A549 (cell line): ENCODE measurements around the gene DISC1. TPM values are rescaled to one million over a fixed set of nuclear protein-coding genes. Genes with fewer than 3 reads are reported as not detected.

Experiments
- ATAC-seq, 2 experiments: fragments of 200-7000 bp in 1 of 2; fragments of >200 bp in 1 of 2; cut with Nextera tagmentation in 1 of 2; cut with Tn5 transposase in 1 of 2; 3 replicates each; pipeline versions ENCODE4 v1.8.0 to v1.9.1; 2018 to 2020; ENCODE audit warnings: mild to moderate bottlenecking in 1 of 2, moderate library complexity in 1 of 2
- CTCF ChIA-PET: fragments of 300-600 bp; sonication (Branson Sonifier 250); formaldehyde crosslinking; extraction: SDS; loops from one replicate; lab custom pipeline; 2021; ENCODE audit warnings: antibody characterized with exemption, inconsistent platforms; lab: Yijun Ruan, JAX
- POLR2A ChIA-PET: fragments of 350-600 bp; formaldehyde crosslinking; extraction: SDS; loops from one replicate; lab custom pipeline; 2021; ENCODE audit warnings: antibody characterized with exemption, inconsistent platforms; lab: Yijun Ruan, JAX
- DNase-seq, 2 experiments: peaks; one replicate each; pipeline versions ENCODE4 v3.0.0 to v3.0.0-alpha.2; 2011 to 2016; ENCODE audit warnings: low read depth in 1 of 2, low spot score in 1 of 2
- FAIRE-seq: peaks from 2 replicates; lab custom pipeline; 2011; peaks lifted over from hg19 to GRCh38; lab: Jason Lieb, UNC
- H3K27ac ChIP-seq, 2 experiments: fragments of >200 bp; sonication (Bioruptor Twin); formaldehyde crosslinking; 3 replicates each; pipeline ENCODE4 v1.5.1; 2016 to 2017
- H3K4me1 ChIP-seq: fragments of >200 bp; sonication (Bioruptor Twin); formaldehyde crosslinking; 3 replicates; pipeline ENCODE4 v1.6.1; 2016
- H3K4me2 ChIP-seq: fragments of >200 bp; sonication (Bioruptor Twin); formaldehyde crosslinking; 3 replicates; pipeline ENCODE4 v1.6.1; 2016
- H3K4me3 ChIP-seq: fragments of >200 bp; sonication (Bioruptor Twin); formaldehyde crosslinking; 3 replicates; pipeline ENCODE4 v1.5.1; 2016
- H3K9me3 ChIP-seq: fragments of >200 bp; sonication (Bioruptor Twin); formaldehyde crosslinking; 3 replicates; pipeline ENCODE4 v1.6.1; 2016
- ATOH8 ChIP-seq: fragments of 250-450 bp; sonication (Bioruptor Pico); IDR thresholded peaks from 2 replicates; pipeline ENCODE4 v1.5.0; 2020; ENCODE audit warnings: low read depth, mild to moderate bottlenecking, moderate library complexity
- CBX8 ChIP-seq: fragments of 200-600 bp; sonication (generic); IDR thresholded peaks from 2 replicates; pipeline ENCODE4 v1.6.1; 2016
- CHD2 ChIP-seq: fragments of 150-350 bp; IDR thresholded peaks from 2 replicates; pipeline ENCODE4 v1.6.1; 2014; ENCODE audit warnings: low read length; ENCODE audit not compliant: partially characterized antibody
- EHF ChIP-seq: fragments of 250-450 bp; sonication (Bioruptor Pico); IDR thresholded peaks from 2 replicates; pipeline ENCODE4 v1.5.0; 2020; ENCODE audit warnings: mild to moderate bottlenecking
- EHMT2 ChIP-seq: fragments of 200-600 bp; sonication (generic); IDR thresholded peaks from 2 replicates; pipeline ENCODE4 v1.6.1; 2016; ENCODE audit warnings: antibody characterized with exemption, low read depth, mild to moderate bottlenecking, moderate library complexity
- ESRRA ChIP-seq: fragments of 150-350 bp; IDR thresholded peaks from 2 replicates; pipeline ENCODE4 v1.6.1; 2014; ENCODE audit warnings: mild to moderate bottlenecking, low read length, borderline replicate concordance
- FOSB ChIP-seq: fragments of 250-450 bp; sonication (Bioruptor Pico); IDR thresholded peaks from 2 replicates; pipeline ENCODE4 v1.5.0; 2020; ENCODE audit warnings: mild to moderate bottlenecking, moderate library complexity
- HDAC2 ChIP-seq: fragments of 200-600 bp; sonication (generic); IDR thresholded peaks from 2 replicates; pipeline ENCODE4 v1.6.1; 2016
- HEYL ChIP-seq: fragments of 250-450 bp; sonication (Bioruptor Pico); IDR thresholded peaks from 2 replicates; pipeline ENCODE4 v1.8.0; 2021; ENCODE audit warnings: mild to moderate bottlenecking, moderate library complexity
- HMGXB4 ChIP-seq: fragments of 250-450 bp; sonication (Bioruptor Pico); IDR thresholded peaks from 2 replicates; pipeline ENCODE4 v1.5.0; 2021; ENCODE audit warnings: mild to moderate bottlenecking, moderate library complexity, borderline replicate concordance
- JUN ChIP-seq, 2 experiments: fragments of >200 bp; sonication (Bioruptor Twin); formaldehyde crosslinking; IDR thresholded peaks; 2 replicates in 1 of 2; 3 replicates in 1 of 2; pipeline ENCODE4 v1.6.1; 2016 to 2017
- KDM1A ChIP-seq: fragments of 200-600 bp; sonication (generic); IDR thresholded peaks from 2 replicates; pipeline ENCODE4 v1.6.1; 2016; ENCODE audit warnings: low read depth, mild to moderate bottlenecking
- MAFK ChIP-seq: fragments of 450-650 bp; IDR thresholded peaks from 2 replicates; pipeline ENCODE4 v1.6.1; 2014; ENCODE audit not compliant: partially characterized antibody
- NFE2L2 ChIP-seq: fragments of 150-350 bp; conservative IDR thresholded peaks from 2 replicates; pipeline ENCODE4 v1.6.1; 2014; ENCODE audit warnings: low read length
- PBX3 ChIP-seq: IDR thresholded peaks from 2 replicates; pipeline ENCODE4 v1.6.1; 2012
- PHF8 ChIP-seq: fragments of 200-600 bp; sonication (generic); IDR thresholded peaks from 2 replicates; pipeline ENCODE4 v1.6.1; 2016; ENCODE audit warnings: low read depth, mild to moderate bottlenecking, antibody characterized with exemption, moderate library complexity, borderline replicate concordance
- RFX5 ChIP-seq: fragments of 450-650 bp; IDR thresholded peaks from 2 replicates; pipeline ENCODE4 v1.7.1; 2014; ENCODE audit warnings: antibody characterized with exemption, mild to moderate bottlenecking, moderate library complexity
- ZFP36 ChIP-seq: fragments of 450-650 bp; IDR thresholded peaks from 2 replicates; pipeline ENCODE4 v1.6.1; 2014; ENCODE audit warnings: borderline replicate concordance; ENCODE audit not compliant: partially characterized antibody
- whole genome bisulfite sequencing: methylation state at CpG from one replicate; pipeline ENCODE4 v1.1.6; 2017; ENCODE audit errors: missing lambda C conversion rate; 5-methylcytosine and 5-hydroxymethylcytosine counted together
- polyA plus RNA-seq, 4 experiments: library from polyadenylated mRNA; depleted of rRNA in 3 of 4; stranded (reverse); fragments of >200 nt; fragmentation: RNase III in 1 of 4; extraction: RNeasy Plus Mini Kit Qiagen cat#74134 plus additional on column Dnase treatment in 1 of 4; gene quantifications; 2 replicates in 3 of 4; 3 replicates in 1 of 4; pipeline ENCODE4 v1.2.3, GENCODE V29; 2011 to 2017

Gene DISC1
- polyA plus RNA-seq, 2 of the 4 experiments (the other 2 are of a cell fraction): 0.39 to 0.74 TPM

DNA sequence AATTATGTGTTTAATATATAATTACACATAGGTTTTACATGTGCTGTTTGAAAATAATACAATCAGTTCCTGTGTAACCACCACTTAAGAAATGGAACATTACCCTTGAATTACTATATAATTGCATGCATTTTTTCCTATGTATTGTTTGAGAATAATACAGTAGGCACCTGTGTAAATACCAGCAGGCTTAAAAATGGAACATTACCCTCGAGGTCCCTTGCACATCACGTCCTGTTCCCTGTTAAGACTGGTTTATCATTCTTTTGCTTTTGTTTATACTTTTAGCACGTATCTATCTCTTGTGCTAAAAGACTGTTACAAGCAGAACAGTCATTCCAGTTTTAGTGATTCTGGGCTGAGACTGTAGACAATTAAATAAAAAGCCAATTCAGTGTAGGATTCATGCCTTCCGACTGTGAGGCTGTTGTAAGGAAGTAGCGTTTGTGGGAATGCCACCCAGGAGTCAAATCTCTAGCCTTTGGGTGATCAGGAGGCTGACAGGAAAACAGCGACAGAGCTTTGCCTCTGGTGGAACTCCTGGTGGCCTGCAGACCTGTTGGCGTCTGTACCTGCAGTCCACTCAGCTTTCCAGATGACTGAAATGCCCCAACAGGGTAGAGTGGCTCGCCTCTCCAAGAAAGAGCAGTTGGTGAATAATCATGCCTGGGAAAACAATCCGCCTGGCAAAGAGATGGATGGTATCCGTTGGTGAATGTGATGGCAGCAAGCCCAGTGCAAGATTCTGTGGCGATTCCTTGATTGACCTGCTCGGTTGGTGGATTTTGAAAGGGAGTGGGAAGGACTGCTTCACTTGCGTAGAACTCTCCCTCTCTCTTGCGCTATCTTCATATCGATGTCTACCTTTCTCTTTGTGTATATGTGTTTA is 58.0 kb downstream of the DISC1 start (continued):
- TF ChIP-seq KDM1A: no peak
- TF ChIP-seq, all 56 proteins: peak for 0

GRCh38 chr1:231686384-231686783 is 59.8 kb downstream of the DISC1 start:
- 17% methylated on average over 4 of the region's 4 CpGs for WGBS
- CTCF ChIA-PET: no interaction called here
- TF ChIP-seq ZFP36 (peak; percentile 92), MAFK (no peak)
- Histone ChIP-seq H3K9me3 (peaks cover 7% of the 10 kb centered on the region; the same call in 2 of the 3 replicates), H3K27ac (no peak overlapping the region), H3K4me3 (no peak overlapping the region), H3K4me1 (no peaks in the 10 kb centered on the region), H3K4me2 (no peak overlapping the region)
- POLR2A ChIA-PET: no interaction called here
- ATAC-seq (no peak), FAIRE-seq (no peak), DNase-seq (no peak)

GRCh38 chr1:231688989-231689388 is 62.4 kb downstream of the DISC1 start:
- ATAC-seq (no peak), DNase-seq (no peak), FAIRE-seq (no peak)
- ChIA-PET CTCF (no interaction called here), POLR2A (no interaction called here)
- WGBS: 21% methylated on average over 4 of the region's 4 CpGs
- Histone ChIP-seq H3K4me3 (no peak overlapping the region), H3K4me1 (no peaks in the 10 kb centered on the region), H3K9me3 (peaks cover 7% of the 10 kb centered on the region; the same call in 2 of the 3 replicates), H3K4me2 (no peak overlapping the region), H3K27ac (no peak overlapping the region)
- TF ChIP-seq EHMT2 (no peak), NFE2L2 (peak; percentile 69), HMGXB4 (no peak)

DNA sequence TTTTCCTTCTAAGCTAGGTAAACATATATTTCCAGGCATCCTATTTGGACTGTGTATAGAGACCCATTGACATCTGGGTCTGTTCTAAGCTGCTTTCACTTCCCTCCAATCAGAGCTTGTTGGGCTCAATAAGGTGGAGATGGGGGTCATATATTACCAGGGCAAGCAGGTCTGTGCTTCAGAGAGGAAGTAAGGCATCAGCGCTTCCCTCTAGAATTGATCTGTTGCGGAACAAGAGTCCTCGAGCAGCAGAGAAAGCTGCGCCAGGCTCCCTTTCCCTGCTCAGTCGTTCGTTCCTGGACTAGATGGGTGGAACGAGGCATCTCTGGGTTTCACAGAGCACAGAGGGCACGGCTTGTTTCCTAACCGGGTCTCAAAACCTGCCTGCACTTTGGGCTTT is 63.5 kb downstream of the DISC1 start:
- Histone ChIP-seq H3K4me2 (no peak overlapping the region), H3K4me1 (no peaks in the 10 kb centered on the region), H3K27ac (no peak overlapping the region), H3K4me3 (no peak overlapping the region), H3K9me3 (peaks cover 7% of the 10 kb centered on the region; the same call in 2 of the 3 replicates)
- no peak for TF ChIP-seq HEYL (CRISPR knock-in tag)
- no peak for TF ChIP-seq ESRRA
- TF ChIP-seq EHMT2: no peak
- TF ChIP-seq RFX5: no peak
- no peak for TF ChIP-seq PHF8
- TF ChIP-seq FOSB (CRISPR knock-in tag): no peak
- TF ChIP-seq HDAC2: no peak
- no peak for TF ChIP-seq CBX8
- no peak for TF ChIP-seq EHF (CRISPR knock-in tag)
- no peak for TF ChIP-seq ATOH8 (CRISPR knock-in tag)
- TF ChIP-seq PBX3: no peak
- TF ChIP-seq JUN (IDR thresholded peaks at IDR 0.05): no peak
- no peak for TF ChIP-seq CHD2
- DNase-seq: no peak
- no peak for ATAC-seq
- FAIRE-seq: no peak
- ChIA-PET POLR2A (no interaction called here), CTCF (interaction anchor here (1.3 kb wide), 1 partner anchor 9 kb away, joined by 5 read pairs; no protein-coding TSS in a partner anchor)
- WGBS: 75% methylated on average over 9 of the region's 9 CpGs
